HEK293T (cell line): Measurements from ENCODE around the gene KRT24.
"Not testable (repeated sequence)": the region's sequence is repeated elsewhere in the genome, so short reads cannot be mapped to it uniquely, and the experiment has no call there.

Experiments used
- CTCF ChIA-PET: fragments of 350-600 bp; formaldehyde crosslinking; extraction: SDS; loops from one replicate; lab custom pipeline; 2021; ENCODE audit warnings: antibody characterized with exemption, inconsistent platforms; lab: Yijun Ruan, JAX
- POLR2A ChIA-PET: fragments of 350-600 bp; formaldehyde crosslinking; extraction: SDS; loops from one replicate; lab custom pipeline; 2020; ENCODE audit warnings: antibody characterized with exemption, inconsistent platforms; lab: Yijun Ruan, JAX
- DNase-seq: peaks from one replicate; pipeline ENCODE4 v3.0.0; 2012; ENCODE audit warnings: mixed read lengths; ENCODE audit errors: extremely low spot score
- ARNT ChIP-seq: fragments of 450-650 bp; IDR thresholded peaks from 2 replicates; pipeline ENCODE4 v1.6.1; 2017; ENCODE audit warnings: mild to moderate bottlenecking
- BHLHE40 ChIP-seq: fragments of 450-650 bp; IDR thresholded peaks from 2 replicates; pipeline ENCODE4 v1.6.1; 2016; ENCODE audit warnings: mild to moderate bottlenecking, moderate library complexity, borderline replicate concordance
- CTBP1 ChIP-seq: fragments of 450-650 bp; IDR thresholded peaks from 2 replicates; pipeline ENCODE4 v1.6.1; 2016; ENCODE audit warnings: borderline replicate concordance
- ELF4 ChIP-seq: fragments of 450-650 bp; IDR thresholded peaks from 2 replicates; pipeline ENCODE4 v1.6.1; 2017; ENCODE audit warnings: antibody characterized with exemption
- FOXA1 ChIP-seq: fragments of 450-650 bp; IDR thresholded peaks from 2 replicates; pipeline ENCODE4 v1.6.1; 2016; ENCODE audit warnings: mild to moderate bottlenecking
- FOXK2 ChIP-seq: fragments of 450-650 bp; IDR thresholded peaks from 2 replicates; pipeline ENCODE4 v1.6.1; 2016; ENCODE audit warnings: mild to moderate bottlenecking
- FOXM1 ChIP-seq: fragments of 450-650 bp; IDR thresholded peaks from 2 replicates; pipeline ENCODE4 v1.6.1; 2017; ENCODE audit warnings: mild to moderate bottlenecking, borderline replicate concordance
- HDGF ChIP-seq: fragments of 450-650 bp; IDR thresholded peaks from 2 replicates; pipeline ENCODE4 v1.6.1; 2017; ENCODE audit warnings: antibody characterized with exemption, borderline replicate concordance
- L3MBTL2 ChIP-seq: fragments of 450-650 bp; conservative IDR thresholded peaks from 2 replicates; pipeline ENCODE4 v1.6.1; 2016; ENCODE audit warnings: mild to moderate bottlenecking
- LEF1 ChIP-seq: fragments of 450-650 bp; IDR thresholded peaks from 2 replicates; pipeline ENCODE4 v1.6.1; 2017; ENCODE audit warnings: mild to moderate bottlenecking, borderline replicate concordance
- NFRKB ChIP-seq: fragments of 450-650 bp; IDR thresholded peaks from 2 replicates; pipeline ENCODE4 v1.6.1; 2016; ENCODE audit warnings: mild to moderate bottlenecking, moderate library complexity
- PKNOX1 ChIP-seq: fragments of 450-650 bp; IDR thresholded peaks from 2 replicates; pipeline ENCODE4 v1.6.1; 2016
- SP1 ChIP-seq: fragments of 450-650 bp; IDR thresholded peaks from 2 replicates; pipeline ENCODE4 v1.6.1; 2017
- SUZ12 ChIP-seq: fragments of 450-650 bp; IDR thresholded peaks from 2 replicates; pipeline ENCODE4 v1.6.1; 2016; ENCODE audit warnings: mild to moderate bottlenecking
- TARDBP ChIP-seq: fragments of 450-650 bp; IDR thresholded peaks from 2 replicates; pipeline ENCODE4 v1.6.1; 2016
- ZNF384 ChIP-seq: fragments of 450-650 bp; IDR thresholded peaks from 2 replicates; pipeline ENCODE4 v1.6.1; 2016

The KRT24 gene

DNA sequence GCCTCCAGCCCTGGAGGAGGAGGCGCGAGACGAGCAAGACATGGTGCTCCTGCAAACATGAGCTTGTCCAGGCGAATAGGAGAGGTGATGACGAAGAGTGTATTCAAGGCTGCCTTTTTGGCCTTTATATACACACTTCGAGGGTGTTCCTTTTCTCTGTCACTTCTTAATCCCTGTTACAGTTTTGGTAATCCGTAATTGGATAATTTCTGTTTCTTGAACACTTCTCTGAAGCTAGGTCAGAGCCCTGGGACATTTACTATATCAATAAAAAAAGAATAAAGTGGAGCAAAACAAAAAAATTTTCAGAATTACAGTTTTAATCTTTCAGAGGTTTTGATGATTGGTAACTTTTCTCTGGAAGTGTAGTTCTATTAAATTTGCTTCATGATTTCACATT is at the start of gene KRT24:
Gene KRT24 (minus strand): TSS at position 101 of the 400 bp plus-strand sequence. CDS start 59 bp downstream, at position 42.
- no peak for TF ChIP-seq ZNF384
- TF ChIP-seq BHLHE40, result no peak
- no peak for TF ChIP-seq L3MBTL2
- TF ChIP-seq CTBP1, result no peak
- TF ChIP-seq FOXK2, result no peak
- no peak for TF ChIP-seq NFRKB
- no peak for TF ChIP-seq TARDBP
- TF ChIP-seq SP1, result no peak
- no peak for TF ChIP-seq ELF4
- TF ChIP-seq FOXM1, result no peak
- no peak for TF ChIP-seq LEF1
- no peak for TF ChIP-seq HDGF
- TF ChIP-seq FOXA1, result no peak
- no peak for TF ChIP-seq ARNT
- ChIA-PET POLR2A (no interaction called here), CTCF (no interaction called here)
- no peak for DNase-seq

- ChIA-PET CTCF (interaction anchor here (0.8 kb wide), 1 partner anchor 11 kb away, joined by 3 read pairs; no protein-coding TSS in a partner anchor), POLR2A (no interaction called here)
- TF ChIP-seq FOXK2 (no peak), BHLHE40 (no peak), ZNF384 (no peak)
- no peak for DNase-seq
These were observed 47.5 kb upstream of the KRT24 start for GRCh38 chr17:40751065-40751464.

- ChIA-PET CTCF (interaction anchor here (0.8 kb wide), 1 partner anchor 12 kb away, joined by 3 read pairs; no protein-coding TSS in a partner anchor), POLR2A (no interaction called here)
- no peak for DNase-seq
- TF ChIP-seq SUZ12 (no peak), L3MBTL2 (no peak), CTBP1 (no peak), ZNF384 (no peak), FOXK2 (no peak), NFRKB (no peak), BHLHE40 (no peak)
These were observed 46.8 kb upstream of the KRT24 start for GRCh38 chr17:40750391-40750790.

- CTCF ChIA-PET, POLR2A ChIA-PET, DNase-seq: not testable (repeated sequence)
These were observed 45.1 kb upstream of the KRT24 start for GRCh38 chr17:40748666-40749065.

DNA sequence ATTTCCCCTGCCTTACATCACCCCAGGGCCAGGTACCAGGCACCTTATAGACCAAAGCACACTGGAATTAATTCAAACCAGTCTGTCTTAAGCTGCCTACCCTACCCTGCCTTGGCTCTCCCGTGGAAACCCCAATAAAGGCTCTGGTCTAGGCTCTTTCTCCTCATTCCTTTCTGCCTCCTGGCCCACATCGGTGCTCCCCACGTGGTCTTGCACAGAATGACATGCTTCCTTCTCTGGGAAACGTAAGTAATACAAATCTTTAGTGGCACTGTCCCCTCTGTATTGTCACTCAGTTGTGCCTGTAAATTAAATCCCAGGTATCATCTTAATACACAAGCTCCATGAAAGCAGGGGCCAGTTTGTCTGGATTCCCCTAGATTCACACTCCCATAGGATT is 35.0 kb upstream of the KRT24 start:
- ChIA-PET CTCF (interaction anchor here (0.9 kb wide), 1 partner anchor 11 kb away, joined by 3 read pairs; no protein-coding TSS in a partner anchor), POLR2A (no interaction called here)
- no peak for TF ChIP-seq L3MBTL2
- TF ChIP-seq ZNF384, result no peak
- no peak for TF ChIP-seq ARNT
- TF ChIP-seq PKNOX1, result no peak
- no peak for TF ChIP-seq BHLHE40
- no peak for TF ChIP-seq TARDBP
- no peak for TF ChIP-seq LEF1
- no peak for TF ChIP-seq ELF4
- no peak for TF ChIP-seq SP1
- no peak for TF ChIP-seq CTBP1
- TF ChIP-seq SUZ12, result no peak
- TF ChIP-seq FOXA1, result no peak
- no peak for DNase-seq

DNA sequence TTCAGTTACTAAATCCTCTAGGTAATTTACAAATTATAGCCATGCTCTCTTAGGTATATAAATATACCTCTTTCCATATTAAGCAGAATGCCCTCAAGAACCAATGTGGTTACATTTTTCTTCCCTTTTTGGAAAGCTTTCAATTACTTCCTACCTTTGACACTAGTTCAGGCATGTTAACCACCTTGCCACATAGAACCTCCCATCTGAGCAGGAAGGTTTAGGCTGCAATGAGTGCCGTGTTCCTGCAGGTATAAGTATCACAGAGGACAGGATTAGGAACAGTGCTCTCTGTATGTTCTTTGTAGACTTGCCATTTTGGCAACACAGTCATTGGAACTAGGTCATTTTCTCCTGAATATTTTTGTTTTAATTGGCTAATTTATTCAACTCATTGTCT is 31.5 kb upstream of the KRT24 start:
- TF ChIP-seq CTBP1 (no peak), FOXK2 (no peak), SP1 (no peak), FOXA1 (no peak), ELF4 (no peak), ZNF384 (no peak)
- CTCF ChIA-PET, result no interaction called here
- POLR2A ChIA-PET, result no interaction called here

DNA sequence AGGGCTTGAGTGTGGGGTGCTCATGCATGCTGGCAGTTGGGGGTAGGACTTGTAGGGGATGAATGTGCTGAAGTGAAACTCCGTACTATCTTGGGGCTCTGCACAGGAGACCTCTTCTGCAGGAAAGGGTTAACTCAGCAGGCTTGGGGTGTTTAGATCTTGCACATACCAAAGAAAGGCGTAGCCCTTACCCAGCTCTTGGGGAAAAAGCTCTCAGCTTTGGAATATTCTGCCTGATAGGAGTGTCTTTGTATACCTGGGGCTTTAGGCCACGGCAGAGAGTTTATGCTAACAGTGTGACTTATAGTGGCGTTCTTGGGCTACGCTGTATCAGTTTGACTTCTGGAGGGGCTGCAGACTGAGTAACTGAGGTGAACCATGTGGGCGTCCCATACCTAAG is 30.5 kb upstream of the KRT24 start:
- TF ChIP-seq ARNT (no peak), FOXM1 (no peak), FOXA1 (no peak), ZNF384 (no peak), PKNOX1 (no peak), TARDBP (no peak), SP1 (no peak), BHLHE40 (no peak)
- DNase-seq, result no peak
- POLR2A ChIA-PET, result no interaction called here
- CTCF ChIA-PET, result interaction anchor here (0.6 kb wide), 1 partner anchor 34 kb away, joined by 3 read pairs; no protein-coding TSS in a partner anchor

More for the DNA sequence above, 31.5 kb upstream of the KRT24 start:
- no peak for DNase-seq

DNA sequence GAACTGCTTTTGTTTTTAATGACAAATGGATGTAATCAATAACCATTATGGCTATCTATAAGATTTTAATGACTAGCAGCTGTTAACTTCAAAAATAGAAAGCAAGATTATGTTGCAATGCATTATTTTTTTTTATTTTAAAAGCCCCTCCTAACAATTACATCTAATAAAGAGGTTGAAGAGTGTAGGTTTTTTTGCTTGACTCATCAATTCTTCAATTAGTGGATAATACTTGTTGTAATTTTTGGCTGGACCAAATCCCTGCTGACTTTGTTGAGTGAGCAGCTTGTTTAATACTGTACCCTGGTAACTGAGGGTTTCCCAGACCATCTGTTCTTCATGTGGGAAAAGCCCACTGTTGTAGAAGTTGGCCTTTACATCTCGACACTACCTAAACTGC is 27.4 kb upstream of the KRT24 start:
- ChIA-PET POLR2A (interaction anchor here (1.4 kb wide), 1 partner anchor 115 kb away, joined by 4 read pairs; no protein-coding TSS in a partner anchor), CTCF (interaction anchor here (0.7 kb wide), 1 partner anchor 98 kb away, joined by 3 read pairs; no protein-coding TSS in a partner anchor)
- DNase-seq, result no peak
- TF ChIP-seq L3MBTL2 (no peak), SP1 (no peak), FOXA1 (no peak), LEF1 (no peak), SUZ12 (no peak), FOXK2 (no peak), CTBP1 (no peak), BHLHE40 (no peak), HDGF (no peak), PKNOX1 (no peak), TARDBP (no peak), ELF4 (no peak), NFRKB (no peak)
